Ascending aorta (tissue), 2 donors: Measurements from ENCODE around the gene FXN. TPM values are rescaled to one million over a fixed set of nuclear protein-coding genes. Genes with fewer than 3 reads are reported as not detected.

ENCODE experiments used
- DNase-seq, 2 donors: peaks; one replicate each; pipeline ENCODE4 v3.0.0-alpha.2; 2019; ENCODE audit warnings: low spot score in 2 of 2
- H3K27ac ChIP-seq, 2 donors: fragments of 200-600 bp; sonication (generic); one replicate each; pipeline ENCODE4 v1.5.1; 2016 to 2017; ENCODE audit warnings: mild to moderate bottlenecking in 1 of 2
- H3K27me3 ChIP-seq: fragments of 200-600 bp; sonication (generic); one replicate; pipeline ENCODE4 v1.5.1; 2017
- H3K36me3 ChIP-seq, 2 donors: fragments of 200-600 bp; sonication (generic); one replicate each; pipeline ENCODE4 v1.5.1; 2016
- H3K4me1 ChIP-seq, 2 donors: fragments of 200-600 bp; sonication (generic); one replicate each; pipeline ENCODE4 v1.5.1; 2016 to 2017; ENCODE audit warnings: mild to moderate bottlenecking in 1 of 2
- H3K4me3 ChIP-seq, 2 donors: fragments of 200-600 bp; sonication (generic); one replicate each; pipeline ENCODE4 v1.5.1; 2016 to 2017; ENCODE audit warnings: mild to moderate bottlenecking in 1 of 2
- H3K9me3 ChIP-seq, 2 donors: fragments of 200-600 bp; sonication (generic); one replicate each; pipeline ENCODE4 v1.5.1; 2016
- CTCF ChIP-seq, 3 experiments: fragments of 200-600 bp in 2 of 3; fragments of 450-650 bp in 1 of 3; sonication (generic) in 2 of 3; IDR thresholded peaks; one replicate each; pipeline ENCODE4 v1.5.1; 2016 to 2019; ENCODE audit warnings: antibody characterized with exemption in 3 of 3, mild to moderate bottlenecking in 1 of 3, moderate library complexity in 1 of 3
- intact Hi-C: fragments of 100-400 bp; cut with DNase I; formaldehyde crosslinking; loops from one replicate; pipeline ENCODE4 v1.15.1; 2023
- total RNA-seq: library from RNA; depleted of rRNA; stranded (reverse); fragments of >200 nt; gene quantifications from one replicate; pipeline ENCODE4 v1.1.0, GENCODE V29; 2016

Gene FXN
- total RNA-seq, 1 donor from 2014 or later = not detected

GRCh38 chr9:68998385-68998784 is 37.2 kb upstream of the FXN start:
- DNase-seq = no peak
- H3K9me3 ChIP-seq = no peaks in the 10 kb centered on the region
- no peaks in the 10 kb centered on the region for H3K27me3 ChIP-seq
- no peaks in the 10 kb centered on the region for H3K36me3 ChIP-seq
- intact Hi-C loops = loop anchor here (10.0 kb wide), 1 partner anchor 124 kb away; no protein-coding TSS in a partner anchor
- no peak overlapping the region for H3K4me3 ChIP-seq
- TF ChIP-seq CTCF (IDR thresholded peaks at IDR 0.05) = no peak
- no peak overlapping the region for H3K27ac ChIP-seq
- no peaks in the 10 kb centered on the region for H3K4me1 ChIP-seq

- intact Hi-C loops = loop anchor here (1.0 to 10.0 kb wide), 2 partner anchors 124 to 415 kb away; no protein-coding TSS in a partner anchor
- Histone ChIP-seq H3K36me3 (no peaks in the 10 kb centered on the region), H3K27me3 (no peaks in the 10 kb centered on the region), H3K4me3 (no peak overlapping the region), H3K4me1 (no peaks in the 10 kb centered on the region), H3K27ac (no peak overlapping the region), H3K9me3 (no peaks in the 10 kb centered on the region)
- DNase-seq = no peak
- no peak for TF ChIP-seq CTCF (IDR thresholded peaks at IDR 0.05)
Observed at GRCh38 chr9:68998812-68999211, 36.7 kb upstream of the FXN start.

GRCh38 chr9:68999393-69000105 is 36.0 kb upstream of the FXN start:
- peak in 1 of 2 donors; percentile 80 for DNase-seq
- no peaks in the 10 kb centered on the region for H3K36me3 ChIP-seq
- no peaks in the 10 kb centered on the region for H3K4me1 ChIP-seq
- intact Hi-C loops = loop anchor here (1.0 to 10.0 kb wide), 2 partner anchors 125 to 415 kb away; no protein-coding TSS in a partner anchor
- peak; percentile 46 to 81 (median 68) for TF ChIP-seq CTCF (IDR thresholded peaks at IDR 0.05)
- H3K27ac ChIP-seq = no peak overlapping the region
- H3K4me3 ChIP-seq = no peak overlapping the region
- H3K9me3 ChIP-seq = no peaks in the 10 kb centered on the region
- H3K27me3 ChIP-seq = no peaks in the 10 kb centered on the region

GRCh38 chr9:69001921-69002320 is 33.6 kb upstream of the FXN start:
- H3K4me3 ChIP-seq = no peak overlapping the region
- intact Hi-C loops = no loop called here

GRCh38 chr9:69003051-69003450 is 32.5 kb upstream of the FXN start:
- no peak for TF ChIP-seq CTCF (IDR thresholded peaks at IDR 0.05)
- DNase-seq = no peak
- no peak overlapping the region for H3K4me3 ChIP-seq
- H3K4me1 ChIP-seq = no peaks in the 10 kb centered on the region
- H3K27me3 ChIP-seq = no peaks in the 10 kb centered on the region
- H3K9me3 ChIP-seq = no peaks in the 10 kb centered on the region
- intact Hi-C loops = no loop called here
- no peaks in the 10 kb centered on the region for H3K36me3 ChIP-seq
- no peak overlapping the region for H3K27ac ChIP-seq

More at GRCh38 chr9:69001921-69002320, 33.6 kb upstream of the FXN start:
- no peak for TF ChIP-seq CTCF (IDR thresholded peaks at IDR 0.05)
- Histone ChIP-seq H3K4me1 (no peaks in the 10 kb centered on the region), H3K36me3 (no peaks in the 10 kb centered on the region), H3K9me3 (no peaks in the 10 kb centered on the region), H3K27me3 (no peaks in the 10 kb centered on the region), H3K27ac (no peak overlapping the region)
- no peak for DNase-seq
